SHP77 (cell line): ENCODE results near the gene EIF4A3.
A peak's percentile ranks its signal among the peaks of the same experiment; 100 is the strongest.
"Not testable (repeated sequence)": the region's sequence is repeated elsewhere in the genome, so short reads cannot be mapped to it uniquely, and the experiment has no call there.

Source experiments
- DNase-seq, 2 experiments: peaks; one replicate each; lab custom pipeline; 2025; lab: John Stamatoyannopoulos, UW

The EIF4A3 gene

DNA sequence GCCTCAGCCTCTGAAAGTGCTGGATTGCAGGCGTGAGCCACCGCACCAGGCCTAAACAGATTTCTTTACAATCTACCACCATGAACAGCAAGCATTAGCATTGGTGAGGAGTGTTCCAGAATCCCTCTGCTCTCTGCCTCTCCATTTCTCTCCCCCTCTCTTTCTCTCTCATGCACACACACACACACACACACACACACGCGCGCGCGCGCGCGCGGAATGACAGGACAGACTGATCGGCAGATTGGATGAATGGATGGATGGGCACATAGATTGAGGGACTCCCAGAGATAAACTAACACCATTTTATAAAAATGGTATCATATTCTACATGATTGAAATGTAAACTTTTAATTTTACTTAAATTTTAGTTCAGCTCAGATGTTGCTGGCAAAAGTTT lies 26.2 kb upstream of the EIF4A3 start:
- DNase-seq: no peak

DNA sequence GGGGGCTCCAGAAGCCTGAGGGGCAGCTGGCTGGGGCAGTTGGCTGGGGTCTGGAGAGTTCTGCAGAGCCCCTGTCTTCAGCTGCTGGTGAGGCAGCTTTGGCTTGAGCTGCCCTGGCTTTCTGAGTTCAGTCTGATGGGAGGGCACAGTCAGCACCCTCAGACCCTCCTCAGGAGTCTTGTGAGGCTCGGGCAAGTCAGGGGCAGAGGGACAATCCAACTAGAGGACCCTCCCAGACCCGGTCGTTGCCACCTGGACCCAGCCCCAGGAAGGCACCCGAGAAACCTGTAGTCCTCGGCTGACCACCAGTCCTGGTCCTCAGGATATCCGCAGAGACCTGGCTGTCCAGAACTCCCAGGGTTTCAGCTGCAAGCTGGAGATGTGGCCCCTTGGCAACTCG lies 24.8 kb upstream of the EIF4A3 start:
- no peak for DNase-seq

DNA sequence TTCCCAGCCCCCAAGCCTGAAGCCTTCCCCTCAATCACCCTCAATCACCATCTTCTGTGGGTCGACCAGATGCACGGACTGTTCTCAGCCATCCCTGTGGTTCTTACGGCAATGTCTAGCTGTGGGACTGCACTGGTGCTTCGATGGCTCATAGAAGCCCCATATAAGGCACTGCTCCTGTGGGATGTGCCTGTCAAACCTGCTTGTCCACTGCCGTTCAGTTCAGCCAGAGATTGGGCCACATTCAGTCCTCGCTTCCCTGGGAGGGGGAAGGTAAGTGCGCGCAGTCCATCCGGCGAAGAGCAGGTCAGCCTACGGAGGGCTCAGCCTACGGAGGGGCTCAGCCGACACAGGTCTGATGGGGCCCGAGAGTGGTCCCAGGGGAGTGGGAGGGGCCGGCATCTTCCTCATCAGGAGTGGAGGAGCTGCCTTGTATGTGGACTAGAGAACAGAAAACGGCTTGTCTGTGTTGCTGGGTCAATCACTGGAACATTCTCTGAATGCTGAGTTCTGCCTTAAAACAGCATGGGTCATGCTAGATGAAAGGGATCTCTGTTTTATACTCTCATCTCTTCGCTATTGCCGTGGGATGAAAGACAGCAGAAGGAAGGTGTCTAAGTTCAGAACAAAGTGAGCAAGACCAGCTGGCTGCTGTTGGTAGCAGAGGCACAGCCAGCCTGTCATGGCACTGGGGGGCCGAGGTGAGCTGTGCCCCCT lies 23.0 kb upstream of the EIF4A3 start, which contains the start of gene CARD14:
TSS of gene CARD14 (plus strand) at position 247 of the 717 bp plus-strand sequence. CDS start 11,409 bp downstream, outside the sequence.
- no peak for DNase-seq

DNA sequence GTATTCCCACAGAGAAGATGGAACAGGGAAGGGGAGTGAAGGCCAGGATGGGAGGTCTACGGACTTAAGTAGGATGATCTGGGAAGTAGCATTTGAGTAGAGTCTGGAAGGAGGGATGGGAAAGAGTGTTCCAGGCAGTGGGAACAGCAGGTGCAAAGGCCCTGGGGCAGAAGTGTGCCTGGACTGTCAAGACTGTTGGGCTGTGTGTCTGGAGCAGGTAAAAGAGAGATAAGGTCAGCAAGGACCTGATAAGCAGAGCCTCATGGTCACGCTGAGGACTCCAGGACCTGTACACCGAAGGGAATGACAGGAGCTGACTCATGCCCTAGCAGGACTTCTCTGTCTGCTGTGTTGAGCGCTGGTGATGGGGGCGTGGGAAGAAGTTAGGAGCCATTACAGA lies 22.2 kb upstream of the EIF4A3 start:
- no peak for DNase-seq

DNA sequence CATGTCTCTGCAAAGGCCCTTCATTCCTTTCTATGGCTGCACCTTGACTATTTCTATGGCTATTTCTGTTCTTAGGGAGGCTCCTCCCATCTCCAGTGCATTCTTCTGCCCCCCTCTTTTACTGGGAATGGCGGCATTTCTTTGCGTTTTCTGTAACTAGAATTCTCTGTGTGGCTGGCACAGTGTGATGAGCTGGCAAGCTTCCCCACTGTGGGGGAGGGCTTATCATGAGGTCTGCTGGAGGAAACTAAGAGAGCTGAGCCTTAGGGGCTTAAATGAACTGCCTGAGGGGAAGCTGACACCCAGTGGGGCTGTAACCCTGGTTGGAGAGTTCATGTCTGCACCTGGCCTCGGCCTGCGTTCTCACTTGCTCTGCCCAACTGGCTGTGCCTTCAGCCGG lies 21.4 kb upstream of the EIF4A3 start:
- no peak for DNase-seq

DNA sequence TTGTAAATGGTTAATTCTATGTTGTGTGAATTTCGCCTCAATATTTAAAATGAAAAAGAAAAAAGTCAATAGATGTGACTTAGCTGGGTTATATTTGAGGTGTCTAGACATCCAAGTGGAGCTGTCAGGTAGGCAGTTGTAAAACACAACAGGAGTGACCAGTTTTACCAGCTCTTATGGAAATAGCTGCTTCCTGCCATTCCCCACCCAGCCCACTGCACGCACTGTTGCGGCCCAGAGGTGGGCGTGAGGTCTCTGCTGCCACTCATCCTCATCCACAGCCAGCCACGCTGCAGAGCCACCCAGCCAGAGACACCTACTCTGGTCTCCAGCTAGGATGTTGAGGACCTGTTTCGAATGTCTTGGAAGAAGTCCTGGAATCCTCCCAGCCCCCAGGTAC lies 19.5 kb upstream of the EIF4A3 start:
- no peak for DNase-seq

DNA sequence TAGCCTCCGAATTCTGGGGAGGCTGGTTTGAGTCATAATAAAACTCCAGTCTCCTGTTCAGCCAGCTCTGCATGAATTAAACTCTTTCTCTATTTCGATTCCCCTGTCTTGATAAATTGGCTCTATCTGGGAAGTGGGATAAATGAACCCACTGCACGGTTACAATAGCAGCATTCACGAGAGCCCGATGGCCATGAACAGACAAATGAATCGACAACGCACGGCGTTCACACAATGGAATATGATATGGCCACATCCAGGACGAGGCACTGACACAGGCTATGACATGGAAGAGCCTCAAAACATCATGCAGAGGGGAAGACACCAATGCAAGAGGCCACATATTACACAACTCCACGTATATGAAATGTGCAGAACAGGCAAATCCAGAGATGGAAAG lies 17.3 kb upstream of the EIF4A3 start:
- DNase-seq: no peak

DNA sequence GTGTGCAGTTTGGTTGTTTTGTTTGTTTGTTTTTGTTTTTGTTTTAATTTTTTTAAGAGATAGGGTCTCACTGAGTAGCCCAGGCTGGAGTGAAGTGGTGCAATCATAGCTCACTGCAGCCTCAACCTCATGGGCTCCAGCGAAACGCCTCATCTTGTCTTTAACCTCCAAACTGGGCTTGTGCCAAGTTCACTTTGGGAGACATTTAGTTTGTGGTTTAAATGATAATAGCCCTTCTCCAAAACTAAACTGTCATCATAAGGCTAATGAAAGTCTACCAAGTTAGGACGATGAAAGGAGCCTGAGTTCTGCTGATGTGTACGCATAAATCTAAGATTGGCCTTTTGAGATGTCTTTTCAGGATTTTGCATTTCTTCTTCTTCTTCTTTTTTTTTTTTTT lies 16.4 kb upstream of the EIF4A3 start:
- no peak for DNase-seq

DNA sequence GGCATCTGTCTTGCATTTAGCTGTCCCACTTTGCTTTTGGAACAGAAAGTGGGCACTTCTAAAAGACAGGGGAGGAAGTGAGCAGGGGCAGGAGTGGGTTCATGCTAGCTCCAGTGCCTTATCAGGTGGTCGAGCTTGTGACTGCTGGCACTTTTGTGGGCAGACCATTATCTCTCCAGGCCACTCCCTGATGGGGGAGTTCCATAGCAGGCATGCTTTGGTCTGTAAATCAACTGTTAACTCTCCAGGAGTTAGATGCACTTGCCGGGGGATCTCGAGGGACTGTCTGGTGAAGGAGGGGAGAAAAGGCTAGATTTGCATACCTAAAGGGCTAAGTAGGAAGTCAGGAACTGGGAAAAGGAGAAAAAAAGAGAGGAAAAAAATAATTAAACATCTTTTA lies 13.6 kb upstream of the EIF4A3 start:
- DNase-seq: no peak

DNA sequence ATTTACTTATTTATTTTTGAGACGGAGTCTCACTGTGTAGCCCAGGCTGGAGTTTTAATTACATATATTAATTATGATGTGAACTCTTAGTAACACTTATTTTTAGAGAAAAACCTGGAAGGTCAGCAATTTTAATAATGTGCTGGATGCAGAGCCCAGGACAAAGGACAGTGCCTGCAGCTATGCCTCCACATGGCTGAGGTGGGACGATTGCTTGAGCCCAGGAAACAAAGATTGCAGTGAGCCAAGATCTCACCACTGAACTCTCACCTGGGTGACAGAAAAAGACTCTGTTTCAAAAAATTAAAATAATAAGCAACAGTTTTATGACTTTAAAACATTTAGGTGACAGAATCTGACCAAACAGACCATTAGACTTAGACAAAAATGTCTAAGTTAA lies 11.9 kb upstream of the EIF4A3 start:
- no peak for DNase-seq

DNA sequence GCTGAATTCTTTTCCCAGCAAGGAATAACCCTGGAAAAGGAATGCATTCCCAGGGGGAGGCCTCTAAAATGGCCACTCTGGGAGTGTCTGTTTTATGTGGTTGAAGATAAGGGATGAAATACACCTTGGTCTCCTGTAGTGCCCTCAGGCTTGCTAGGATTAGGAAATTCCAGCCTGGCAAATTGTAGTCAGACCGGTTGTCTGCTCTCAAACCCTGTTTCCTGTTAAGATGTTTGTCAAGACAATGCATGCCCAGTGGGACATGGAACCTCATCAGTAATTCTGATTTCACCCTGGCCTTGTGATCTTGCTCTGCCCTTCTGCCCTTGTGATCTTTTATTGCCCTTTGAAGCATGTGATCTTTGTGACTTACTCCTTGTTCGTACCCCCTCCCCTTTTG lies 8.7 kb upstream of the EIF4A3 start:
- DNase-seq: not testable (repeated sequence)

DNA sequence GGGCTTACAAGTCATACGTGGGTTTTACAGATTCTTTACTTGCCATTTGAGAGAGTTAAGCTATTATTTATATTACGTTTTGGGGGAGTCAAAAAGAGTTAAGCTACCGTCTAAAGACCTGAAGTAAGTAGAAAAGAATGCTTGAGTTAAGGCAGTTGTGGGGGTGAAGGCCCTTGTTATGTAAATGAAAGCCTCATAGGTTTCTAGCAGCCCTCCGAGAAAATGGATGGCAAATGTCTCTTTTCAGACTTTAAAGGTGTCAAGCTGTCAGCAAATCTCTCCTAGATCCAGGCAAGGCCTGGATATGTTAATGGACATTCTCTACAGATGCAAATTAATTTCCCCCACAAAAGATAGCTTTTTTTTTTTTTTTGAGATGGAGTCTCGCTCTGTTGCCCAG lies 7.2 kb upstream of the EIF4A3 start:
- no peak for DNase-seq

DNA sequence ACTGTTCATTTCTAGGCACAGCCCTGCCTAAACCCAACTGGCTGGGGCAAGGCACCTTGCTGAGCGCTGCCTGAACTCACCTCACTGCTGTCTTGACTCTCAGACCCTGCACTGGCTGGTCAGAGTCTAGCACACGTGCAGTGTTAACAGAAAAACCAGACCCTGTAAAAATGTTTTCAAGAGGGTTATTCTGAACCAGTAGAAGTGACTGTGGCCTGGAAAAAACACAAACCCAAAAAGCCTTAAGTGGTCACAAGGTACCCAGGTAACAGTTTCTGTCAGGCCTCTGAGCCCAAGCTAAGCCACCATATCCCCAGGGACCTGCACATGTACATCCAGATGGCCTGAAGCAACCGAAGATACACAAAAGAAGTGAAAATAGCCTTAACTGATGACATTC lies 6.1 kb upstream of the EIF4A3 start:
- no peak for DNase-seq

DNA sequence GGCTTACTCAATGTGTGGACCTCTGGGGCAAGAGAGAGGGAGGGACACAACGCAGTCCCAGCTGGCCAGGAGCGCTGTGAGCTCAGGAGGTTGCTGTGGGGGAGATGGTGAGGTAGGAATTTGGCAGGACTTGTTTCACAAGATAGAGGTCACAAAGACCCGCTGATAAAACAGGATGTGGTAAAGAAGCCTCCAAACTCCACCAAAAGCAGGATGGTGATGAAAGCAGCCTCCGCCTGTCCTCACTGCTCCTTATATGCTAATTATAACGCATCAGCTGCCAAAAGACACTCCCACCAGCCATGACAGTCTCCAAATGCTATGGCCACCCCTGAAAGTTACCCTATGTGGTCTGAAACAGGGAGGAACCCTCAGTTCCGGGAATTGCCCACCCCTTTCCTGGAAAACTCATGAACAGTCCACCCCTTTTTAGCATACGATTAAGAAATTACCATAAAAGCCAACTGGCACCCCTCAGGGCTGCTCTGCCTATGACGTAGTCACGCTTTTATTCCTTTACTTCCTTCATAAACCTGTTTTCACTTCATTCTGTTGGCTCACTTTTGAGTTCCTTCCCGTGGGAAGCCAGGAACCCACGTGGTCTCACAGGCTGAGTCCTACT lies 5.3 kb upstream of the EIF4A3 start:
- DNase-seq: no peak

DNA sequence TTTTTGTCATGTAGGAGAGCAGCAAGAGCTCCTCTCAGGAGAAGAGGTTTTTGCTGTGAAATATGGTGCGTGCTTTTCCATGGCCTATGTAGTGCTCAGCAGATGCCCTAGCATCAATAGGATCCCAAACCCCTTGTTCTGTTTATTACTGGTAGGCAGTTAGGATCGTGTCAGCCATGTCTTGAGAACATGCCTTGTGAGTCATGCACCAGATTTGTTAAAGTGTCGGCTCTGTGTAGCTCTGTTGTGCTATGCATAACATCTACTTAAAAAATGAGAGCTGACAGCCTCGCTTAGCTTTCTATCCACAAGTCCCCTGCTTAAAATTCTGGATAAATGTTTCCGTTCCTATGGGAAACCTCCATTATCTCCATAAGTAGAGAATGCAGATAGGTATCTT lies 4.4 kb upstream of the EIF4A3 start:
- no peak for DNase-seq

DNA sequence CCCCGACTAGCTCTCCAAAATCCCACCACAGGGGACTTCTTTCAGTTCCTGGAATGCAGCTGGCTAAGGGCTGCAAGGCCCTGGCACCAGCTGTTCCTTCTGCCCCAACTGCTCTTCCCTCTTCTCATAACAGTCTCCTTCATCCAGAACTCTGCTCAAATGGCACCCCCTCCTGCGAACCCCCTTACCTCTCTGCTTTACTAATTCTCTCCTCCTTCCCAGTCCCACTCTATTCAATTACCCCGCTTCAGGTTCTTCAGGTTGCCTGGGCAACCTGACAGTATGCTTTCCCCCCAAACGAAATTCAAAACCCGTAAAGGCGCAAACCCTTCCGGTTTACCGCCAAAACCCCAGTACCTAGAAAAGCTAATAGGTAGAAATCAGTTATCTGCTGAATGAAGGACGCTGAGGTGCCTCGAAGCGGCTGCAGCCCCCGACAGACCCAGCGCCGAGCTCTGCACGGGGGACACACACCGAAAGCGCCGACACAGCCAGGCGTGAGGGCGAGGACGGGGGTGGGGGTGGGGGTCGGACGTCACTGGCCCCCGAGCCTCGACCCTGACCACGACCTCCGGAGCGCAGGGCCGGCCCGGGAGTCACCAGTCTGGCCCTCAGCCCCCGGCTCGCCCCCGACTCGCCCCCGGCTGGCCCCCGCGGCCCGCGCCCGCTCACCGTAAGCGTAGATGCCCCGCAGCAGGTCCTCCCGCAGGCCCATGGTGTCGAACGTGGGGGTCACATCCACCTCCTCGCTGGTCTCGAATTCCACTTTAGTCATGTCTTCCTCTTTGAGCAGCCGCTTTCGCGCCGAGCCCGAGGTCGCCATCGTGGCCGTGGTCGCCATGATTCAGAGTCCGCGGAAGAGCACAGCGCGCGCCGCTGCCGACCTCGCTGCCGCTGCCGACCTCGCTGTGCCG lies 550 bp downstream of the EIF4A3 start:
- peak in 1 of 2 experiments; percentile 23 for DNase-seq

DNA sequence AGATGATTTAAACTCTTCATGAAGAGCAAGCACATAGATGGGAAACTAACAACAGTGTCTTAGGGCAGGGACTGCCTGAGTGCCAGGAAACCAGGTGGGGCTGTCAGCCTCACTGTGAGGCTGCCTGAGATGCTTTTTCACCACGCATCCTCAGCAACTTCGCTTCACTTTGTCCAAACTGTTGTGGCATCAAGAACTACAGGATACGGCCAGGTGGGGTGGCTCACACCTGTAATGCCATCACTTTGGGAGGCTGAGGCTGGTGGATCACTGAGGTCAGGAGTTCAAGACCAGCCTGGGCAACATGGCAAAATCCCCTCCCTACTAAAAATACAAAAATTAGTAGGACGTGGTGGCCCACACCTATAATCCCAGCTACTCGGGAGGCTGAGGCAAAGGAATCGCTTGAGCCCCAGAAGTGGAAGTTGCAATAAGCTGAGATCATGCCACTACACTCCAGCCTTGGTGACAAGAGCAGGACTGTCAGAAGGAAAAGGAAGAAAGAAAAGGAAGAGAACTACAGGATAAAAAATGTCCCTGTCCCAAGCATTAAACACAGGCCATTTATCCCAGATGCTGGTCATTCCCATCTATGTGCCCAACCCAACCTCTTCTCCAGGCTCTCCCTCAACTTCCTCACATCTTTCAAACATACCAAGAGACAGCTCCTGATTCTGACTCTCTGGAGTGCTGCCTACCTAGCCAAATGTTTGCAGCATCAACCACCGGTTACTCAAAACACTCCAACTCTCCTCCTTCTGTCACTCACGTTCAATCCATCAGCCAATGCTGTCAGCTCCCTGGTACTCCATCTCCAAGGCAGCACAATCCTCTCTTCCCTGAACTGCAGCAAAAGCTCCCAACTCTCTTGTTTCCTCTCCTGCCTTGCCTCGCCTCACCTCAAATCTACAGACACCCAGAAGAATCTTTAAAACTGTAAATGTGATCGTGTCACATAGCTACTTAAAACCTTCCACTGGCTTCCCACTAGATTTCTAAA lies 1.6 kb downstream of the EIF4A3 start:
- no peak for DNase-seq

DNA sequence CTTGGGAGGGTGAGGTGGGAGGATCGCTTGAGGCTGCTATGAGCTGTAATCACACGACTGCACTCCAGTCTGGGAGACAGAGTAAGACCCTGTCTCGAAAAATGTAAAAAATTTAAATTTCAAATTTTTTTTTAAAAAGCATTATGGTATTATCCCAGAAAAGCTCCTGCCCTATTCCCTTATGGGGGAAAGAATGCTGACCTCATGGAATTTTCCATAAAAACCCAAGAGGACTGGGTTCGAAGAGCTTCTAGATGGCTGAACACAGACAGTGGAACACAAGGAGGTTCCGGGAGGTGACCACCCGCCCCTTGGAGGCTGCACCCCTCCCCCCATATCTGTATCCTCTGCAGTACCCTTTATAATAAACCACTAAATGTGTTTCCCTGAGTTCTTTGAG lies 4.0 kb downstream of the EIF4A3 start:
- no peak for DNase-seq

DNA sequence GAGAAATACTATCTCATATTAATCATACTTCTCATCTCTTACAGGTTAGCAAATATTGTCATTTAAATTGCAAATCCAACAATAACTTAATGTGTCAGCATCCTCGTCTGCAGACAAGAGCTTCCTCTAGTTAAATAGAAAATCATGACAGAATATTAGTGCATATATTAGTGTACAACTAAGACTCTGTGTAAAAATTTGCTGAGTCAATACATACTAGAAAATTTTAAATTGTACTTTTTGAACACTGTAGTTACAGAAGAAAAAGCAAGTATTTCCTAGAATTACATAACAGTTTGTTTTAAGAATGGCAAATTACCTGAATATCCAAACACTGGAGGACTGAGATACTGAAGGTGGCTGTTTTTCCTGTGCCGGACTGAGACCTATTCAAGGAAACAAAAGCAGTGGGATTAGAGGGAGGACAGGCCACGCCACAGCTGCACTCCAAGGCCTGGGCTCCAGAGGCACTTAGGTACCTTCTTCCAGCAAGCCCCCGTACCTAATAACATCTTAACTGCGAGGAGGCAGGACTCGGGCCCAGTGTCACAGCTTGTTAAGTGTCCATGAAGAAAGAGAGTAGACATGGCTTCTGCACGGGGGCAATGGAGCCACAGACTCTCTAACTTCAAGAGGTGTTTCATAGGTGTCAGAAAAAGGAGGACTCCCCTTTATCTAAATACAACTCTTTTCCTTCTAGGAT lies 5.3 kb downstream of the EIF4A3 start:
- no peak for DNase-seq

DNA sequence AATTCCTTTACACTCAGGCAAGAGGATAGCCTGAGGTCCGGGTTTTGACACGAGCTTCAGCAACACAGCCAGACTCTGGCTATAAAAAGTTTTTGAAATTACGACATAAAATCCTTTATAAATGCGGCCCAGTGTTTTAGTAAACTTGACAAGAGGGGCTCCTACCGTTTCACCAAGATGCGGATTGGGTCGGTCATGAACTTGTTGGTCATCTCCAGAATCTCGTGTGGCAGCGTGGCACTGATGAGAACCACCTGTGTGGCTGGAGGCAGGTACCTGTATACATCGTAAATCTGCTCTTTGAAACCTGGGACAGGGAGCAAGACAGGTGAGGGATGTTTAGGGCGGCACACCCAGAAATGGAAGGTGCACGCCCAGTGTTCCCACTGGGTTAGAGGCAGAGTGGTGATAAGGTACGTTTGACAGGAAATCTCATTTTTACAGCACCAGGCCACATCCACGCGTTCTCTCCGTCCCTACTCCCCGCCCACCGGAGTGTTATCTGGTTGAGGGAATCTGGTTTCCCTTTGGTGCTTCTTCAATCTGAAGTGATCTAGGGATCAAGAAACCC lies 8.0 kb downstream of the EIF4A3 start:
- no peak for DNase-seq

DNA sequence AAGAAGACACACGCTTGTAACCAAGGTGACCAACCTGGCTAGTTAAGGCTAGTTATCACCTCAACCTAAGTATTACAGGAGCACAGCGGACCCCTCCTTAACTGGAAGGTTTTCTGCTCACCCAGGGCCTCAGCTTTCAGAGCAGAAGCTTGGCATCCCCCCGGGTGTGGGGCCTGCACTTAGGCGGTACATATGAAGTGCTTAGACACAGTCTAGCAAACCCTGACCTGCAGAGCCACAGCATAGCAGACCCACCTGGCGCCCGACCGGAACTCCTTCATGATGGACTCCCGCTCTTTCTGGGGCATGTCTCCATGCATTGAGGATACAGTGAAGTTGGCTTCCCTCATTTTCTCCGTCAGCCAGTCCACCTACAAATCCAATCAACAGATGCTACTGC lies 9.8 kb downstream of the EIF4A3 start:
- DNase-seq: no peak
